GM19467 (cell line): ENCODE measurements around the gene SLC22A9.
"Not testable (repeated sequence)": the region's sequence is repeated elsewhere in the genome, so short reads cannot be mapped to it uniquely, and the experiment has no call there.

Experiments
- ATAC-seq: cut with Tn5 transposase; IDR thresholded peaks from one replicate; pipeline ENCODE4 v1.9.1; 2021; ENCODE audit warnings: mild to moderate bottlenecking, moderate library complexity; ENCODE audit not compliant: unreplicated experiment

Gene SLC22A9

GRCh38 chr11:63369165-63369970 is at the start of gene SLC22A9:
Gene SLC22A9 (plus strand): TSS chr11:63369785. CDS start chr11:63370057, 272 bp downstream.
- ATAC-seq: no peak

GRCh38 chr11:63321723-63322122 is 47.9 kb upstream of the SLC22A9 start:
- ATAC-seq: no peak

- not testable (repeated sequence) for ATAC-seq
Observed at GRCh38 chr11:63335089-63335488, 34.5 kb upstream of the SLC22A9 start.

- no peak for ATAC-seq
Observed at GRCh38 chr11:63337070-63337469, 32.5 kb upstream of the SLC22A9 start.

- ATAC-seq: no peak
Observed at GRCh38 chr11:63343130-63343529, 26.5 kb upstream of the SLC22A9 start.

- no peak for ATAC-seq
Observed at GRCh38 chr11:63352144-63352543, 17.4 kb upstream of the SLC22A9 start.

- no peak for ATAC-seq
Observed at GRCh38 chr11:63362196-63362793, 7.3 kb upstream of the SLC22A9 start.

- no peak for ATAC-seq
Observed at GRCh38 chr11:63369971-63370588, 495 bp downstream of the SLC22A9 start.

GRCh38 chr11:63371396-63371795 is 1.8 kb downstream of the SLC22A9 start:
- no peak for ATAC-seq

- no peak for ATAC-seq
Observed at GRCh38 chr11:63375434-63375833, 5.8 kb downstream of the SLC22A9 start.

- no peak for ATAC-seq
Observed at GRCh38 chr11:63380130-63380529, 10.5 kb downstream of the SLC22A9 start.

GRCh38 chr11:63395697-63396096 is 26.1 kb downstream of the SLC22A9 start:
- ATAC-seq: no peak

- no peak for ATAC-seq
Observed at GRCh38 chr11:63404161-63404935, 34.8 kb downstream of the SLC22A9 start.

- ATAC-seq: no peak
Observed at GRCh38 chr11:63405114-63405513, 35.5 kb downstream of the SLC22A9 start.

GRCh38 chr11:63406458-63406857 is 36.9 kb downstream of the SLC22A9 start:
- ATAC-seq: no peak

- ATAC-seq: no peak
Observed at GRCh38 chr11:63417174-63417852, 47.7 kb downstream of the SLC22A9 start.

- no peak for ATAC-seq
Observed at GRCh38 chr11:63427971-63428508, 58.5 kb downstream of the SLC22A9 start.

- not testable (repeated sequence) for ATAC-seq
Observed at GRCh38 chr11:63430731-63431130, 61.1 kb downstream of the SLC22A9 start.

- not testable (repeated sequence) for ATAC-seq
Observed at GRCh38 chr11:63435351-63435750, 65.8 kb downstream of the SLC22A9 start.

- not testable (repeated sequence) for ATAC-seq
Observed at GRCh38 chr11:63435831-63436230, 66.2 kb downstream of the SLC22A9 start.
